ENCODE results near the gene HEXIM2. TPM values are rescaled to one million over a fixed set of nuclear protein-coding genes. Genes with fewer than 3 reads are reported as not detected.

HEXIM2 gene
- total and polyA plus RNA-seq, 2 of the 13 experiments (the other 11 are each of a cell fraction or from before 2014, with no cell fraction given), result 27.1 to 32.4 TPM

GRCh38 chr17:45200701-45201100 is 39.0 kb downstream of the HEXIM2 start (continued):
- no peak for TF ChIP-seq SOX6 (IDR thresholded peaks at IDR 0.05)
- TF ChIP-seq SOX6 (CRISPR knock-in tag; IDR thresholded peaks at IDR 0.05), result peak; percentile 80
- no peak for TF ChIP-seq TP53 (CRISPR knock-in tag; conservative IDR thresholded peaks at IDR 0.05)
- peak; percentile 15; the same call in 1 of the 2 replicates for TF ChIP-seq ETV5 (CRISPR knock-in tag; IDR thresholded peaks at IDR 0.05; ENCODE audit: borderline replicate concordance)
- TF ChIP-seq ZNF44 (CRISPR knock-in tag; IDR thresholded peaks at IDR 0.05), result no peak
- peak; percentile 43; the same call in 1 of the 2 replicates for TF ChIP-seq NR2F2 (IDR thresholded peaks at IDR 0.05; ENCODE audit: borderline replicate concordance, low read depth)
- TF ChIP-seq ZNF253 (CRISPR knock-in tag; IDR thresholded peaks at IDR 0.05; ENCODE audit: borderline replicate concordance), result no peak
- TF ChIP-seq, protein P1, sequence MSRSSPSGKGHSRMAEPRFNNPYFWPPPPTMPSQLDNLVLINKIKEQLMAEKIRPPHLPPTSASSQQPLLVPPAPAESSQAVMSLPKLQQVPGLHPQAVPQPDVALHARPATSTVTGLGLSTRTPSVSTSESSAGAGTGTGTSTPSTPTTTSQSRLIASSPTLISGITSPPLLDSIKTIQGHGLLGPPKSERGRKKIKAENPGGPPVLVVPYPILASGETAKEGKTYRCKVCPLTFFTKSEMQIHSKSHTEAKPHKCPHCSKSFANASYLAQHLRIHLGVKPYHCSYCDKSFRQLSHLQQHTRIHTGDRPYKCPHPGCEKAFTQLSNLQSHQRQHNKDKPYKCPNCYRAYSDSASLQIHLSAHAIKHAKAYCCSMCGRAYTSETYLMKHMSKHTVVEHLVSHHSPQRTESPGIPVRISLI (CRISPR knock-in tag; IDR thresholded peaks at IDR 0.05; ENCODE audit: borderline replicate concordance), result peak; percentile 53; the same call in 1 of the 2 replicates
- TF ChIP-seq MAX (IDR thresholded peaks at IDR 0.05), result no peak
- peak; percentile 34; the same call in 1 of the 2 replicates for TF ChIP-seq ZFY (CRISPR knock-in tag; IDR thresholded peaks at IDR 0.05)
- TF ChIP-seq HNRNPL (IDR thresholded peaks at IDR 0.05; ENCODE audit: low read depth, low read length), result no peak
- TF ChIP-seq, protein P2, sequence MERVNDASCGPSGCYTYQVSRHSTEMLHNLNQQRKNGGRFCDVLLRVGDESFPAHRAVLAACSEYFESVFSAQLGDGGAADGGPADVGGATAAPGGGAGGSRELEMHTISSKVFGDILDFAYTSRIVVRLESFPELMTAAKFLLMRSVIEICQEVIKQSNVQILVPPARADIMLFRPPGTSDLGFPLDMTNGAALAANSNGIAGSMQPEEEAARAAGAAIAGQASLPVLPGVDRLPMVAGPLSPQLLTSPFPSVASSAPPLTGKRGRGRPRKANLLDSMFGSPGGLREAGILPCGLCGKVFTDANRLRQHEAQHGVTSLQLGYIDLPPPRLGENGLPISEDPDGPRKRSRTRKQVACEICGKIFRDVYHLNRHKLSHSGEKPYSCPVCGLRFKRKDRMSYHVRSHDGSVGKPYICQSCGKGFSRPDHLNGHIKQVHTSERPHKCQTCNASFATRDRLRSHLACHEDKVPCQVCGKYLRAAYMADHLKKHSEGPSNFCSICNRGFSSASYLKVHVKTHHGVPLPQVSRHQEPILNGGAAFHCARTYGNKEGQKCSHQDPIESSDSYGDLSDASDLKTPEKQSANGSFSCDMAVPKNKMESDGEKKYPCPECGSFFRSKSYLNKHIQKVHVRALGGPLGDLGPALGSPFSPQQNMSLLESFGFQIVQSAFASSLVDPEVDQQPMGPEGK (CRISPR knock-in tag; IDR thresholded peaks at IDR 0.05), result peak; percentile 44; the same call in 1 of the 2 replicates
- 0 out of 2 replicates have a peak, but pooled peaks have one; percentile 50 for TF ChIP-seq HMG20A (CRISPR knock-in tag; IDR thresholded peaks at IDR 0.05; ENCODE audit: borderline replicate concordance)
- TF ChIP-seq THAP11 (CRISPR knock-in tag; IDR thresholded peaks at IDR 0.05), result peak; percentile 58
- TF ChIP-seq SOX13 (IDR thresholded peaks at IDR 0.05), result no peak
- TF ChIP-seq SOX13 (CRISPR knock-in tag; conservative IDR thresholded peaks at IDR 0.05 in 1 of 2, IDR thresholded peaks at IDR 0.05 in 1 of 2), result peak in 1 of 2 experiments; percentile 56; a peak in 2 of 4 replicates
- peak; percentile 71; the same call in 1 of the 2 replicates for TF ChIP-seq RXRA (CRISPR knock-in tag; IDR thresholded peaks at IDR 0.05)
- no peak for TF ChIP-seq AFF4 (CRISPR knock-in tag; IDR thresholded peaks at IDR 0.05)
- no peak for TF ChIP-seq ZNF850 (CRISPR knock-in tag; conservative IDR thresholded peaks at IDR 0.05)
- no peak for TF ChIP-seq ZKSCAN1 (IDR thresholded peaks at IDR 0.05; ENCODE audit: low read length)
- no peak for TF ChIP-seq MNT (IDR thresholded peaks at IDR 0.05)
- peak; percentile 15; the same call in 1 of the 2 replicates for TF ChIP-seq REPIN1 (CRISPR knock-in tag; IDR thresholded peaks at IDR 0.05; ENCODE audit: borderline replicate concordance, low read depth)
- TF ChIP-seq ZNF577 (CRISPR knock-in tag; IDR thresholded peaks at IDR 0.05; ENCODE audit: borderline replicate concordance, low read depth), result no peak
- peak; percentile 19; the same call in 1 of the 2 replicates for TF ChIP-seq SOX5 (CRISPR knock-in tag; IDR thresholded peaks at IDR 0.05; ENCODE audit: borderline replicate concordance)
